ENCODE data around the gene SHISA6.
"Not testable (repeated sequence)": the region's sequence is repeated elsewhere in the genome, so short reads cannot be mapped to it uniquely, and the experiment has no call there.

Gene SHISA6

DNA sequence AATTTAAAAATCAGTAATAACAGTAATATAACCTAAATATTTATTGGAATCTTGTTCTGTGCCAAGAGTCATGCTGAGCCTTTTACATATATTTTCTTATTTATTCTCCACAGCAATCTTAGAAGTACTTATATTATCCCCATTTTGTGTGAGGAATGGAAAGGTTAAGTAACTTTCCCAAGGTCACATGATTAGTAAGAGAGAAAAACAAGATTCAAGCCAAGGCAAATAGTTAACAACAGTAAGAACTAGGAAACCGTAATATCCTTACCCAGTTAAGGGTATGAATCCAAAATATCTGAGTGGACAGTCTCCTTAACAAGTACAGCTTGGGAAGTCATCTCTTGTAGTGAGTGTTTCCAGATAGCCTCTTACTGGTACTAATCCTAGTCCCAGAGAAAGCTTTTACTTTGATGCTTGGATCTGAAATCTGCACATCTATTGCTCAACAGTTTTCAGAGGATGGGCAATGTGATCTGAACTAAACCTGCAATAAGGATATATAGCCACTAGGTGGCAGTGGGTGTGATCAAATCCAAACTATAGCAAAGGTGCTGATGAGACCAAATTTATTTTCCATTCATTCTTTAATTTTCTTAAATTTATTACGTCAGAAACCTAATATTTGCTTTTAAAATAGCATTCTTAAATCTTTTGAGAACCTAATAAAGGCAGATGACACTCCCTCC lies 23.3 kb downstream of the SHISA6 start:
- no peak for FAIRE-seq
- DNase-seq (ENCODE audit: low spot score), result peak; percentile 17

DNA sequence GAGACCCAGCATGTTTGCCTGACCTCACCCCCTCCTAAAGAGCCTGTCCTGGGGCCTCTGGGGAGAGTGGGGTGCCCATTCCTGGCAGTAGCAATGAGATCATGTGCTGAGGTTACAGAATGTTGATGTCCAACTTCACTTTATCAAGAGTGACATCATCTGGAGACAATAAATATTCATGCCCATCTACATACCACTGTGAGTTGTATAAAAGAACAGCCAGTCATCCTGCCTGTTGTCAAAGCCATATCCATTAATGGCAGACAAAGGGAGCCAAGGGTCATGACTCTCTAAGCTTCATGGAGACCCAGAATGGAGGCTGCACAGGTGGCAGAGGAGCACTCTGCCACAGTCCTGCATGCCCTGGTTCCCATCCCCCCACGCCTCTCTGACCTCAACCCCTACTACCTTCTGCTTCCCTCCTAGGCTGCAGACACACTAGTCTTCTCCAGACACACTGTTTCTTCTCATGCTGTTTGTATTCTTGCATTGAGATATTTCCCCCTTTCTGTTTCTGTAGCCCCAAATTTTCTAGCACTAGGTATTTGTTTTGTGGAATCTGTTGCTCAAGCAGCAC lies 27.1 kb downstream of the SHISA6 start:
- DNase-seq (ENCODE audit: low spot score), result no peak
- no peak for FAIRE-seq

DNA sequence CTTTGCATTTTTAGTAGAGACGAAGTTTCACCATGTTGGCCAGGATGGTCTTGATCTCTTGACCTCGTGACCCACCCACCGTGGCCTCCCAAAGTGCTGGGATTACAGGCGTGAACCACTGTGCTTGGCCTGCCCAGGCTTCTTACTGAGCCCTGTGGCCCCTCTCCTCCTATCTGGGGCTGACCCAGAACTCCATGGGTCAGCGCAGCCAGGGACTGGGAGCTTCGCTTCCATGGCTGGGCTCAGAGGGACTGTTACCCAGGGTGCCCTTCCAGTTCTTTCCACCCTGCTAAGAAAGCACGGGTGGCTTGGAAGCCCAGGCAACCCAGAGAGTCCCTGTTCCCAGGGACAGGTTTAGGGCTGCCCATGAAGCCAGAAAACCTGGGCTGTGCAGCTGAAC lies 28.2 kb downstream of the SHISA6 start:
- FAIRE-seq (no peak), DNase-seq (ENCODE audit: low spot score) (no peak)

DNA sequence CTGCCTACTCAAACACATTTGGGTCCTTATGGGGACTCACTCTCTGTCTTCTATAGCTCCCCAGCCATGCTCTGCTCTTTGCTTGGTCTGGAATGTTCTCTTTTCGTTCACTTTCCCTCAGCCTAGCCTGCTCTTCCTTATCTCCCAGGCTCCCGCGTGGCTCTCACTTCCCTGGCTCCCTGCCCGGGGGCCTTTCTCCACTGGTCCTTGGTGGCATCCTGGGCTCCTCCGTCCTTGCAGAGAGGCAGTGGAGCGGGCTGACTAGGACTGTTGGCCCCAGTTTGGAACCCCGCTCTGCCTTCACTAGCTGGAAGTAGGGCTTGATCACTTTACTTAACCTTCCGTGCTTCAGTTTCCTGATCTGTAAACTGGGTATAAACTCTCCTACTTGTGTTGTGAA lies 31.2 kb downstream of the SHISA6 start:
- no peak for DNase-seq (ENCODE audit: low spot score)
- FAIRE-seq, result no peak

DNA sequence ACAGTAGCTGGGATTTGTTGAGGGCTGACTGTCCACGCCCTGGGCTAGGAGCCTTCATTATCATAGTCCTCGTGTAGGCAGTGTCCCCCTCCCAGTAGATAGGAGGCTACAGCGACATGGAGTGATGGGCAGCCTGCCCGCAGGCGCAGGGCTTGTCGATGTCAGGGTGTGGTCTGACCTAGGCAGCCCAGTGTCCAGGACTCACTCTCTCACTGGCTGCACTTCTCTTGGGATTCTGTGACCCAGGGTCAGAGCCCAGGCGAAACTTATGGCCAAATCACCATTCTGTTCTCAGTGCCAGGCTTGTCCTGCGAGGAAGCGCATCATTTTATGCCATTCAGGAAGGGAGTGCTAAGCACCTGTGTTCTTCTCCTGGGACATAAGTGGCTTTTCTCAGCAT lies 32.6 kb downstream of the SHISA6 start:
- FAIRE-seq, result no peak

DNA sequence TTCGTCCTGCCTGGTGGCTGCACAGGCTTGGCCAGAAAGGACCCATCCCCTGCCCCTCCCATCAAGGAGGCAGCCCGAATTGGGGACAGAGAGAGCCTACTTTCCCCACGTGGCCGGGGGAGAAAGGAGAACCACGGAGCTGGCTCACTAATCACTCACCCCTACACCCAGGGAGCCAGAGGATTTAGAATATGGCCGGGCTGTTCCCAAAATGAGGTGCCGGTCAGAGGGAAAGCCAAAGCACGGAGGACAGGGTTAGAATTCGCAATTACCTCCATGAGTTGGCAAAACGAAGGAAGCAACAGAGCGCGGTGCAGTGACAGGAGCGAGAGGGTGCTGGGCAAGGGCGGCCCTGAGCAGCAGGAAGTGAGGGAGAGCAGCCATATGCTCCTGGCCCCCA lies 33.1 kb downstream of the SHISA6 start:
- DNase-seq (ENCODE audit: low spot score) (no peak), FAIRE-seq (no peak)

More for the DNA sequence above, 32.6 kb downstream of the SHISA6 start:
- no peak for DNase-seq (ENCODE audit: low spot score)

DNA sequence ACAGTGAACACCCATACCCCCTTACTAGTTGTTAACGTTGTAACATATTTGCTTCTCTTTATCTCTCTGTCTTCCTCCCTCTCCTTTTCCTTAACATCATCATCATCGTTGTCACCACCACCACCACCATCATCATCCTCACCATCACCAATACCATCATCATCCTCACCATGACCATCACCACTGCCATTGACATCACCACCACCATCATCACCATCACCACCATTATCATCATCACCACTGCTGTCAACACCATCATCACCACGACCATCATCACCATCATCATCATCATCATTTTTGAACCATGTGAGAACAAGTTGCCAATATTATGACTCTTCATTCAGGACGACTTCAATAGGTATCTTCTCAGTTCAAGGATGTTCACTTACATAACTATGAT lies 35.5 kb downstream of the SHISA6 start:
- DNase-seq (ENCODE audit: low spot score), result no peak
- no peak for FAIRE-seq

DNA sequence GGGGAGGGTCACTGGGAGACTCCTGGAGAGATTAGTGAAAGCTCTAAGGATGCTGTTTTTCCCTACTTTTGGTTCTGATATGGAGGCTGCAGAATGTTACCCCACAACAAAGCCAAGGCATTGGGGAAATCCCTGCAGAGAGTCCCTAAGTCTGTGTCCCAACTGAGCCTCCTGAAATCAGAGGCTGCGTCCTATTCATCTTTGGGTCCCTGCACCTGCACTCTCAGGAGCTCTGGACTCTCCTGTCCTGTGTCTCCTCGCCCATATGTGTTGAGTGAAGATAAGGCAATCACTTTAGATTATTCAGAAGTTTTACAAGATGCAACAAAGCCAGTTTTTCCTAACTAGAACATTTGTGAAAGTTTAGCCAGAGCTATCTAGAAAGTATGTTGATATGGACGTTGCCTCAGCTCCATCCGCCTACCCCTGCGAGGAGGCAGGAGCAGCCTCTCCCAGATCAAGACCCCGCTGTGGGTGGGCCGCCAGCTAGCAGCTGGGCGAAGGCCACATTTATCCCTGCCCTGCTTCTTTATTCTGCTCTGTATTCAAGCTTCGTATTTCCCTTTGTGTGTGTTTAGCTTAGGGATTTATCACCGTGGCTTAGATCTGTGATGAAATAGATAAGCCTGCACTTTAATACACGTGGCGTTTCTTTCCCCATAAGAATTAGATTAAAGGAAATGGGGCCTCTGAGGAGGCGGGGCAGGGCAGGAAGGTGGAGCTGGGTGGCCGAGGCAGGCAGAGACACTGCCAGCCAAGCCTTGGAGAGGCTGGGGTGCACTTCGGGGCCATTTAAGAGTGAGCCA lies 37.4 kb downstream of the SHISA6 start:
- no peak for DNase-seq (ENCODE audit: low spot score)
- FAIRE-seq, result no peak

DNA sequence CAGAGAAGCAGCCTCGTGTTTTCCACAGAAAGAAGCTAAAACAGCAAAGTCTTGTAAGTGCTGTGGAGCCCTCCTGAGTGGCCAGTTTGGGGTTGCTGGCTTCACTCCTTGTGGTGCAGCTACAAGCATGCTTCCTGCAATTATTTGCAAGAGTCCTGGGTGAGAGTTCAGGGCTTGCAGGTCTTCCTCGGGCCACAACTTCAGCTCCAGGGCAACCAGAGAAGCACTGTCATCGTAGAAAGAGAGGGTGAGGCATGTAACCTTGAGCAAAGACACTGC lies 37.9 kb downstream of the SHISA6 start:
- DNase-seq (ENCODE audit: low spot score) (no peak), FAIRE-seq (no peak)

DNA sequence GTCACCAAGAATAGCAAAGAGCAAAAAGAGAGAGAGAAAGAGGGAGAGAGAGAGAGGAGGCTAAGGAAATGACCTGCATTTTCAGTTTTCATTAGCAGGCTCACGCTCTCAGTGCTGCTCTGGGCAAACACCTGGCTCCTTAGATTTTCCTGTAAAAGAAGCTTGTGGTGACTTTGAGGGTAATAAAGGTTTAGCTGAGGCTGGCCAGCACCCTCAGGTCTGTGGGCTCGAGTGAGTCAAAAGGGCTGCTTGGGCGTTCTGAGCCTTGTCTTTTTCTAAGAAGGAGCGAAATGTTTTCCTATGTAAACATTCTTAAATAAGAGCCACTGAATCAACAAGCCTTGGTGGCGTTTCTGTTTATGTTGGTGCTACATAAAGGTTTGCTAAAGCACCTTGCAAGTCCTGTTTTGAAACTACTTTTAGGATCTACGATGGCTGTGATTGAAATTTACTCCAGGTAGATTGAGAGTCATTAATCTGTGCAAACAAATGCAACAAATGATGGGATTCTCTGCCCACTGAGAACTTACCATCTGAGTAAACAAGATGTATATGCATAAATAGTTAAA lies 38.8 kb downstream of the SHISA6 start:
- FAIRE-seq (no peak), DNase-seq (ENCODE audit: low spot score) (no peak)

DNA sequence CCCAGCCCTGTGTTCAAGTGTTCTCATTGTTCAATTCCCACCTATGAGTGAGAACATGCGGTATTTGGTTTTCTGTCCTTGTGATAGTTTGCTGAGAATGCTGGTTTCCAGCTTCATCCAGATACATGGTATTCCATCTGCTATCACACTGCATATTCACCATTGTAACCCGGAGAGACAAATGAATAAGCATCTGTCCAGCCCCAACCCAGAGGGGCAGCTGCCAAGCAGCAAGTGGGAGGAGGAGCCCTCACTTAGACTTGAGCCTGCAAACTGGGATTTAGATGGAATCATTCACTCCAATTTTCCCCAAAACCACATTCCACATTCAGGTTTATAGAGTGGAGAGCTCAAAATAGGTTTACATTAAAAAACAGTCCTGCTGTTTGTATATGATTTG lies 41.6 kb downstream of the SHISA6 start:
- FAIRE-seq, result no peak
- no peak for DNase-seq (ENCODE audit: low spot score)

DNA sequence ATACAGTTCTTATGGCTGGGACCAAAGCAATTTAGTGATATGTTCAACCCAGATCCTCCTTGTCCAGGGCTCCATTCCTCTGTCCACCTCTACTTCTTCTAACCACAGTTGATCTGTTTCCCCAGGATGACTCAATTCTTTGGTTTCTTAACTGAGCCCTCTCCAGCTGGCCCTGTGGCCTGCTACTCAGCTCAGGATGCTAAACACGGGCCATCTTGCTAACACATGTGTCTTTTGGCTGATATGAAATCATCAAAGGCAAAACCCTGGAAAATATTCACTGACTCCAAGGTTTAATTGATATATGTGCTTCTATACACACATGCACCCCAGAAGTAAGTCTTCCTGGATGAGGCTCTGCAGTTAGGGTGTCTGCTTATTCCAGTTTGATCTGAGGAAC lies 43.8 kb downstream of the SHISA6 start:
- no peak for DNase-seq (ENCODE audit: low spot score)
- FAIRE-seq, result no peak

DNA sequence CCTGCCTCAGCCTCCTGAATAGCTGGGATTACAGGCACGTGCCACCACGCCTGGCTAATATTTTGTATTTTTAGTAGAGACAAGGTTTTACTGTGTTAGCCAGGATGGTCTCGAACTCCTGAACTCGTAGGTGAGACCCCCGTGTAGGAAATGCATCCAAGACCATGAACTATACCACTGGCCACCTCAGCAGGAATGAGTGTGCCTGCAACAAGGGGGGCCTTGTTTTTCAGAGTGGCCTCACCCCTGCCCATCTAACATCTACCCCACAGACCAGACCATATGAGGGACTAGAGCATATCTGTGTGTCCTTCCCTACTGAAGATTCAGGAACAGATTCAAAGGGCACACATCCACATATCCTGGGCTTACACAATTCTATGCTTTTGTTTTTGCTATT lies 44.9 kb downstream of the SHISA6 start:
- no peak for FAIRE-seq

DNA sequence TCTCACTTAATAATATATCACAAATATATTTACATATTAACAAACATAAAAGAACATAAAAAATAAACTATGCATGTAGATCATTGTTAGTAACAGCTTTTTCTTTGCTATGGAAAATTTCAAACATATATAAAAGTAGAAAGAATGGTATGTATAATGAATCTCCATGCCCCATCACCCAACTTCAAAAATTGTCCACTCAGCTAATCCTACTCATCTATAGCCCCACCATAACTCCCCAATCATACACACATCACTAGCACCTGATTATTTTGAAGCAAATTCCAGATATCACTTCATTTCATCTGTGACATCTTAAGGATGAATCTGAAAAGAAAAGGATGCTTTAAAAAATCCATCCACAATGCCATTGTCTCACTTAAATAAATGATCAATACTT lies 46.8 kb downstream of the SHISA6 start:
- DNase-seq (ENCODE audit: low spot score) (no peak), FAIRE-seq (no peak)

More for the DNA sequence above, 44.9 kb downstream of the SHISA6 start:
- no peak for DNase-seq (ENCODE audit: low spot score)

DNA sequence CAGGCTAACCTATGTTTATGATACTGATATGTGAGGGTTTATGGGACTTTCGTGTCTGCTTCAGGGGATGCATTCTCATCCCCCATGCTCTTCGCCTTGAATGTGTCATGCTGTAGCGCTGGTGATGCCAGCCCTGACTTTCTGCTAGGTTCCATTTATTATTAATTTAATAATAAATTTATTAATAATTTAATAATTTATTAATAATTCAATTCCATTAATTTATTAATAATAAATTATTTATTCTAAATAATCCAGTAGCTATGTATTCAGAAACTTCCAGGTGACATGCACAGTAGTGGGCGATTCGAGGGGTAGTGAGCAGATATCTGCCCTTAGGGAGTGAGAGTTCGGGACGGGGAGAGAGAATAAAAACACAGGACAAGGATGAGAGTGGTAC lies 49.8 kb downstream of the SHISA6 start:
- no peak for DNase-seq (ENCODE audit: low spot score)
- no peak for FAIRE-seq

DNA sequence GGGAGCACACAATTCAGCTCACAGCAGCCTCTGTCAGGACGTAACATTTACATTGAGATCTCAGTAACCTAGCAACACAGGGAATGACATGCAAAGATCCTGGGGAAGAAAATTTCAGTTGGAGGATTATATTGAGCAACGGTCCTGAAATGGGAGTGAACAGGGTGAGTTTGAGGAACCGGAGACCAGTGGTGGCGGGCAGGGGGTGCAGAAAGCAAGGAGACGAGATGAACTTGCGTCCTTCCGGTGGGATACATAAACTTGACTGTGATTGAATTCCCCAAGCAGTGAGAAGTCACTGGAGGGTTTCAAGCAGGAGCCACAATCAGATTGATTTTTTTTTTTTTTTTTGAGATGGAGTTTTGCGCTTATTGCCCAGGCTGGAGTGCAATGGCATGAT lies 51.5 kb downstream of the SHISA6 start:
- DNase-seq (ENCODE audit: low spot score) (no peak), FAIRE-seq (no peak)

DNA sequence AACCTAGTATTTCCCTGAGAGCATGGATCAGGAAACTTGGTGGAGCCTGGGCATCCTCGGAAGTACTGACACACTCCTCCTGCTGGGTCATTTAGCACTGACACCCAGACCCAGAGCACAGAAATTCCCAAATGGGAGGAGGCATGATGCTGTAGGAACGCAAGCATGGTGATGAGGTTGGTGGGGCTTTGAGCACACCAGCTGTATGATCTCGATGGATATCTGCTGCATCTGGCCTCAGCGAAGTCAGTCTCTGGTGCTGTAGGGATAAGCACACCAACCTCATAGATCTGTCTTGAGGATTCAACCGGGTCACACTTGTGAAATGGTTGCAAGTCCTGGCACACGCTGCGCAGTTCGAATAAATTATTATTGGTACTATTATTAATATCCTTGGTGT lies 52.5 kb downstream of the SHISA6 start:
- FAIRE-seq (no peak), DNase-seq (ENCODE audit: low spot score) (no peak)

DNA sequence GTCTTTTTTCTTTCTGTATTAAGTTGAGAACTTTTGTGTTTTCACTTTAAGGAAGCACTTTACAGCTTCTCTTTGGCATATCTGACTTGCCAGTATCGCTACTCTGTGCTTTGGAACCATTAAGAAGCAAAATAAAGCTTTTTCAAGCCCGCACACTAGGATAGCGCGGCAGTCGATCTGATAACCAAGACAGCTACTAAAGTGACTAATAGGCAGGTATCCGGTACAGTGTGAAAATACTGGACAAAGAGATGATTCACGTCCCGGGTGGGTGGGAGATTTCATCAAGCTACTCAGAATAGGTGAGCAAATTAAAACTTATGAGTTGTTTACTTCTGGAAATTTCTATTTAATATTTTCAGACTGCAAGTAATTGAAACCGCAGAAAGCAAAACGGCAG lies 53.8 kb downstream of the SHISA6 start:
- FAIRE-seq, result no peak

DNA sequence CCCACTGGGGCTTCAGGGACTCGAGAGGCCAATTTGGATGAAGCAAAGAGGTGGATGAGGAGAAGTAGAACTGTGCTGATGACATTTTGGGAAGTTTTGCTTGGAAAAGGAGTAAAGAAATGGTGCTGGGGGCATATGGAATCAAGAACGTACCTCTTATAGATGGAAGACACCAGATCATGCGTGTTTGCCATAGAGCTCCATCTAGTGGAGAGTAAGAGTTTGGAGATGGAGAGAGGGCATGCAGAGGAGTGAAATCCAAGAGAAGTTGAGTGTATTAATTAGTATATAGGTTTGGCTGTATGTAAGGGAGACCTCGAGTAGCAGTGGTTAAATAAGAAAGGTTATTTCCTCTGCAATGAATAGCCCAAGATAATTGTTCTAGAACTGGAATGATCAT lies 56.0 kb downstream of the SHISA6 start:
- no peak for DNase-seq (ENCODE audit: low spot score)
- FAIRE-seq, result no peak

More for the DNA sequence above, 53.8 kb downstream of the SHISA6 start:
- no peak for DNase-seq (ENCODE audit: low spot score)

DNA sequence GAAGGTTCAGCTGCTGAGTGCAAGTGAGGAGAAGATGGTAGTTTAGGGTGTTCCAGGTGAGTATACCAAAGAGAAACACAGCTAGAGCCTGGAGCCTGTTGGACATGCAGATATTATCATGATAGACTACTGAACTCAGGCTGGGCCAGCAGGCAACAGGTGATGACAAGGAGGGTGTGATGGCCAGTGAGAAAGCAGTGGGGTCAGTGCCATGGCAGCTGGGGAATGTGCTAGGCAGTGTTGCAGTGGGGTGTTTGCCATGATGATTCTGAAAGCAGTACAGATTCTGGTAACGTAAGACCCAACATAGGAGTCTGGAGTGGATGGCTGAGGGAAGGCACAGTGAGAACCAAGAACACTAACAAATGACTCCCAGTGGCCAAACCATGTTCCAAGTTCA lies 57.4 kb downstream of the SHISA6 start:
- no peak for FAIRE-seq
- DNase-seq (ENCODE audit: low spot score), result no peak

DNA sequence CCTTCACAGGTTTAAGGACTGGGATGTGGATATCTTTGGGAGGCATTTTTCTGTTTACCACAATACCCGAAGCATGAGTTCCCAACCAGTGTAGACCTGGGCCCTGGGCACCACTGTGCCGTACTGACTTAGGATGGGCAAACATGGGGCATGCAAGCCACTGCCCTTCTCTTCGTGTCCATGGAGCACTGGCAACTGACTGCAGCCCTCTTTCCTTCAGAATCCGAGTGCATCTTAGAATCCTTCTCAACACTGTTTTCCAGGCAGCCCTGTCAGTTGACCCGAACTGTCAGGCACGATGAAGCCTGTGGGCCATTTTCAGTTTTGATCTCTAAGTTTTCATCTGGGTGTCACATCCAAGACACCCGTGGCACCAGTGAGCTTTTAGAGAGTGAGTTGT lies 59.2 kb downstream of the SHISA6 start:
- DNase-seq (ENCODE audit: low spot score), result no peak
- FAIRE-seq, result no peak

DNA sequence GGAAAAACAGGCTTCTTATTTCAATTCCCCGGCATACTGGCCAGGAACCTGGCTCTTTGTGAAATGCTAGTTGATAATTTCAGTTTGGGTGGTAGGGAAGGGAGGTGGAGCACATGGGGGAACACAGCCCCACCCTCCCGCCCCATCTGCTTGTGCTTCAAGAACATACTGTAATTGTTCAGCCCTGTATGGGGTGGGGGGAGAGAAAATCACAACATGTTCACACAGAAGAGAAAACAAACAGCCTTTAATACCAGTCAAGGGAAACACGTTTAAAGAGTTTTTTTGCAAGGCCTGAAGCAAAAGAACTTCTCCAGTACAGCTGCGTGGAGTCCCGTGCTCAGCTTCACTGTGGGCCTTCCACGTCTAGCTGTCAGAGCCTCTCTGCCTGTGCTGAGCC lies 59.7 kb downstream of the SHISA6 start:
- FAIRE-seq (no peak), DNase-seq (ENCODE audit: low spot score) (no peak)

DNA sequence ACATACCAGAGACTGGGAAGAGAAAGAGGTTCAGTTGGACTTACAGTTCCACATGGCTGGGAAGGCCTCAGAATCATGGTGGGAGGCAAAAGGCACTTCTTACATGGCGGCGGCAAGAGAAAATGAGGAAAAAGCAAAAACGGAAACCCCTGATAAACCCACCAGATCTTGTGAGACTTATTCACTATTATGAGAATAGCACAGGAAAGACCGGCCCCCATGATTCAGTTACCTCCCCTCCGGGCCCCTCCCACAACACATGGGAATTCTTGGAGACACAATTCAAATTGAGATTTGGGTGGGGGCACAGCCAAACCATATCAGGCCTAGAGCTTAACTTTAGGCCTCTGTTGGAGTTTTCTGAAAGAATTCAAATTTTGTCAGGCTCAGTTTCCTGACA lies 60.9 kb downstream of the SHISA6 start:
- not testable (repeated sequence) for FAIRE-seq

More for the DNA sequence above, 60.9 kb downstream of the SHISA6 start:
- not testable (repeated sequence) for DNase-seq (ENCODE audit: low spot score)
